ENCODE results near the gene SMYD3. TPM values are rescaled to one million over a fixed set of nuclear protein-coding genes. Genes with fewer than 3 reads are reported as not detected.

Gene SMYD3
- total and polyA plus RNA-seq, 2 of the 13 experiments (the other 11 are each of a cell fraction or from before 2014, with no cell fraction given) = 27.7 to 35.8 TPM

GRCh38 chr1:246435421-246436041, 71.5 kb downstream of the SMYD3 start:
- ChIA-PET POLR2A (no interaction called here), CTCF (ENCODE audit: low intra/inter-chr PET ratio, low total read pairs) (no interaction called here)
- H3K36me3 ChIP-seq (replicated peaks in 1 of 2; ENCODE audit: control insufficient read depth in 1 of 2, insufficient read depth in 2 of 2, low read length in 2 of 2) = no peaks in the 10 kb centered on the region
- in situ Hi-C loops (cut with HindIII; ENCODE audit: extremely low pct_ligation_motif_present, low pct_unique_long_range_greater_than_20kb) (no loop called here), intact Hi-C loops (cut with micrococcal nuclease; ENCODE audit: unreplicated experiment) (no loop called here)
- no peak overlapping the region for H3K27ac ChIP-seq (ENCODE audit: extremely low read length, insufficient read depth, low read length)
- WGBS (ENCODE audit: low lambda C conversion rate) = 95% methylated on average over 6 of the region's 6 CpGs
- no peaks in the 10 kb centered on the region for H3K27me3 ChIP-seq (ENCODE audit: control insufficient read depth in 1 of 2, insufficient read depth in 2 of 2, low read length in 2 of 2)
- H2AFZ ChIP-seq (ENCODE audit: low read length) = no peak overlapping the region
- DNase-seq (ENCODE audit: low spot score) (no peak), FAIRE-seq (no peak), ATAC-seq (no peak)
- no peak for TF ChIP-seq ZSCAN21 (CRISPR knock-in tag; IDR thresholded peaks at IDR 0.05; ENCODE audit: borderline replicate concordance)
- TF ChIP-seq AKAP8 (CRISPR knock-in tag; IDR thresholded peaks at IDR 0.05) = no peak
- no peak for TF ChIP-seq ZNF580 (CRISPR knock-in tag; IDR thresholded peaks at IDR 0.05; ENCODE audit: borderline replicate concordance, low read depth)
- TF ChIP-seq NR2F1 (CRISPR knock-in tag; IDR thresholded peaks at IDR 0.05) = no peak
- no peak for TF ChIP-seq TARDBP (CRISPR knock-in tag; IDR thresholded peaks at IDR 0.05)
- TF ChIP-seq POGK (CRISPR knock-in tag; conservative IDR thresholded peaks at IDR 0.05) = no peak
- no peak for TF ChIP-seq ATF3 (CRISPR knock-in tag; IDR thresholded peaks at IDR 0.05)
- TF ChIP-seq RBM22 (optimal IDR thresholded peaks at IDR 0.05; ENCODE audit: low read length) = no peak
- no peak for TF ChIP-seq BATF2 (CRISPR knock-in tag; IDR thresholded peaks at IDR 0.05)
- H3K79me2 ChIP-seq (ENCODE audit: insufficient read depth, low read length) = no peaks in the 10 kb centered on the region
- H3K9ac ChIP-seq (ENCODE audit: insufficient read depth, low read depth, low read length) = no peak overlapping the region
- no TSS peak for BruUV-seq (replicated peaks)
- no peak overlapping the region for H3K4me2 ChIP-seq (ENCODE audit: low read depth, low read length)
- no peak overlapping the region for H3K4me3 ChIP-seq (replicated peaks in 1 of 3; ENCODE audit: insufficient read depth in 1 of 3, low read depth in 2 of 3, low read length in 3 of 3)
- H4K20me1 ChIP-seq (ENCODE audit: insufficient read depth, low read length) = no peaks in the 10 kb centered on the region
- H3K9me3 ChIP-seq (ENCODE audit: low read length) = no peaks in the 10 kb centered on the region
- H3K4me1 ChIP-seq (ENCODE audit: insufficient read depth, low read length) = no peaks in the 10 kb centered on the region
